HUES6 (cell line): ENCODE data around the gene PSMB9.

Experiments
- H3K27ac ChIP-seq: 2 replicates; pipeline ENCODE4 v1.7.0; 2013; ENCODE audit warnings: low read depth, mild to moderate bottlenecking, low read length, inconsistent platforms
- H3K27me3 ChIP-seq: 2 replicates; pipeline ENCODE4 v1.6.1; 2013; ENCODE audit warnings: low read length; ENCODE audit not compliant: control insufficient read depth, insufficient read depth
- H3K36me3 ChIP-seq: 2 replicates; pipeline ENCODE4 v1.6.1; 2013; ENCODE audit warnings: low read length; ENCODE audit not compliant: control insufficient read depth, insufficient read depth
- H3K4me1 ChIP-seq: 2 replicates; pipeline ENCODE4 v1.6.1; 2013; ENCODE audit warnings: low read length; ENCODE audit not compliant: control insufficient read depth, insufficient read depth
- H3K4me3 ChIP-seq: 2 replicates; pipeline ENCODE4 v1.5.1; 2013; ENCODE audit warnings: low read depth, low read length
- H3K9ac ChIP-seq: one replicate; pipeline ENCODE4 v1.6.1; 2013; ENCODE audit warnings: mild to moderate bottlenecking, low read length
- H3K9me3 ChIP-seq: 2 replicates; pipeline ENCODE4 v1.6.1; 2013; ENCODE audit warnings: low read depth, low read length; ENCODE audit not compliant: control insufficient read depth, insufficient read depth

Gene PSMB9

DNA sequence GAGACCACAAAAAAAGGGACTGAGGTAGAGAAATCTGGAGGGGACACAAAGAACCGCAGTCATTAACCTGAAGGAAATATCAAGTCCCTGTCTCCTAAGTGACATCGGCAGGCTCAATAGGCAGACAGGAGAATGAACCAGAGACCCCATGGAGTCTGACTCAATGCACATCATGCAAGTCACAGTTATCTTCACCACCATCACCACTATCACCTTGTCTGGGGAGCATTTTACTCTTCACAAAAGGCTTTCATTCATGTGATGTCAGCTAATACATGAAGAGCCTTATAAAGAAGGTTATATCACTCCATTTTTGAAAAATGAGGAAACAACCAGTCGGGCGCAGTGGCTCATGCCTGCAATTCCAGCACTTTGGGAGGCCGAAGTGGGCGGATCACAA is 4.9 kb upstream of the PSMB9 start:
- Histone ChIP-seq H3K9me3 (no peaks in the 10 kb centered on the region), H3K4me3 (no peak overlapping the region), H3K36me3 (peaks cover 8% of the 10 kb centered on the region; the same call in 1 of the 2 replicates), H3K27ac (no peak overlapping the region), H3K4me1 (peaks cover 11% of the 10 kb centered on the region), H3K9ac (no peak overlapping the region), H3K27me3 (peaks cover 82% of the 10 kb centered on the region)

DNA sequence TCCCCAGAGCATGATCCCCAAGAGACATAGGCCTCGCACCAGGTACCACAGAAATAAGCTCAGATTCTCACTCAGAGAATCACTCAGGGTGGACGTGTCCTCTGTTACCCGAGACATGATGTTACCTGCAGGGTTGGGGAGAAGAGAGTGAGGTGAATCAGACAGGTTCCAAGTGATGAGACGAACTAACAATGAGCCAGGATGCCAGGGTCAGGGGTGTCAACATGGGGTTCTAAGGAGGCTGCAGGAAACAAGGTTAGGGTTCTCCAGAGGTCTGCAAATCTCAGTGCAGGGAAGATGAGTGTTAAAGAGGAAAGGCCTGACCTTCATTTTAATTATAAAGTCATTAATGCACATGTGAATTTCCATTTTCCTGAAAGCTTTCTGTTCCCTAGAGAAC is 3.0 kb upstream of the PSMB9 start:
- Histone ChIP-seq H3K4me1 (peaks cover 11% of the 10 kb centered on the region), H3K4me3 (no peak overlapping the region), H3K27ac (no peak overlapping the region), H3K36me3 (peaks cover 8% of the 10 kb centered on the region; the same call in 1 of the 2 replicates), H3K27me3 (peaks cover 82% of the 10 kb centered on the region), H3K9me3 (no peaks in the 10 kb centered on the region), H3K9ac (no peak overlapping the region)

DNA sequence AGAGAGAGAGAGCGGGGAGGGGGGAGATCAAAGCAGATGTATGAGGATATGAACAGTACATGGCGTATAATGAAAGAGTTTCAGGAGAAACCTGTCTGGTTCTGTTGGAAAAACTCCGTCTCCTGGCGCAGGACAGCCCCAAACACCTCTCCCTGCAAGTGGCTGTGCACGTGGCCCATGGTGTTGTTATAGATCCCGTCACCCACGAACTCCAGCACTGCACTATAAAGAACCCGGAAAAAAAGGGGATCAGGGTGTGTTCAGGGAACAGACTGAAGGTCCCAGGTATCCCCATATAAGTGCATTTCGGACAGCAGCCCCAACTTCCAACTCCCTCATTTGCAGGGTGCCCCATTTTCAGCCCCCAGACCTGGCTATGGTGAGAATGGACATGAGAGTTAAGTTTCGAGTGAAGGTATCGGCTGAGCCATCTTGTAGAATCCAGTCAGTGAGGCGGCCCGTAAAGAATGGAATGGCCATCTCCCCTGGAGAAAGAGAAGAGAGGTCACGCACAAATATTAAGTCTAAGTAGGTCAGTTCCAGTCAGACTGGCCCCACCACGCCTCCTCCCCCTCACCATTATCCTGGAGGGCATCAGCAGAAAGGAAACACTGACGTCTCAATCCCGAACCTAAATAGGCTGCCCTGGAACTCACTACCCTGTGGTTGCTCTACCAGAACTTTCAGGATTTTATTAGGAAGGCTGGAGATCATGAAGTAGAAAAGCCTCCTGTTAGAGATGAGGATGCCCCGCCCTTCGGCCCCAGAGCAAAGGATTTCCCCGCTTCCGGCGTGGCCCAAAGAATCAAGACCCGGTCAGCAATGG is 1.8 kb upstream of the PSMB9 start:
- Histone ChIP-seq H3K4me1 (peaks cover 11% of the 10 kb centered on the region), H3K9me3 (no peaks in the 10 kb centered on the region), H3K27ac (no peak overlapping the region), H3K36me3 (peaks cover 2% of the 10 kb centered on the region; the same call in 1 of the 2 replicates), H3K27me3 (peaks cover 84% of the 10 kb centered on the region), H3K9ac (no peak overlapping the region), H3K4me3 (peak overlapping the region; percentile 90)

DNA sequence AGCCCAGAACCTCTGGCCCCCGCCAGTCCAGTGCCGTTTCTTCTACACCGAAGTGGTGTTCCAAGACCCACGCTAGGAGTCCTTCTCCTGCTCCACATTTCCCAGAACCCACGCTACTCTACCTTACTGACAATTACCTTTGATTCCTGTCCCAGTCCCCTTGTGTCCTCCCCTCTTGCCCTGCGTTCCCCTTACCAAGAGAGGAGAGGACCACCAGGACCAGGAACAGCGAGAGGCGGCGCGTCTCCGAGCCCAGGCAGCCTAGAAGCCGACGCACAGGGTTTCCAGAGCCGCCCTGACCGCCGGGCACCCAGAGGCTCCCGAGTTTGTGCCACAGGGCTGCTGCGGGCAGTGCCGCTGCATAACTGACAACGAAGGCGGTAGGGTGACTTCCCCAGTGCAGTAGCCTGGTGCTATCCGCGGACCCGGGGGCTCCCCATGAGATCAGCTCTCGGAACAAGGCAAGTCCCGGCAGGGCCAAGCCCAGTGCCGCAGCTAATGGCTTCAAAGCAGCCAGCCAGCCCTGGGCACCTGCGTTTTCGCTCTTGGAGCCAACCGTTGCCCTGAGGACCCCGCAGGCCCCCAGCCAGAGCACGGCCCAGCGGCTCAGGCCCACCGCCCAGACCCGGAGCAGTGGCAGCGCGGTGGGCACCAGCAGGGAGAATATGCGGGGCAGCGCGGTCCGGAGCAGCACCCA is 1.0 kb upstream of the PSMB9 start:
- H3K27me3 ChIP-seq: peaks cover 85% of the 10 kb centered on the region
- no peaks in the 10 kb centered on the region; the same call in 1 of the 2 replicates for H3K36me3 ChIP-seq
- peak overlapping the region; percentile 90 for H3K4me3 ChIP-seq
- peaks cover 11% of the 10 kb centered on the region for H3K4me1 ChIP-seq
- H3K9ac ChIP-seq: peak overlapping the region; percentile 18
- no peaks in the 10 kb centered on the region for H3K9me3 ChIP-seq
- H3K27ac ChIP-seq: no peak overlapping the region

DNA sequence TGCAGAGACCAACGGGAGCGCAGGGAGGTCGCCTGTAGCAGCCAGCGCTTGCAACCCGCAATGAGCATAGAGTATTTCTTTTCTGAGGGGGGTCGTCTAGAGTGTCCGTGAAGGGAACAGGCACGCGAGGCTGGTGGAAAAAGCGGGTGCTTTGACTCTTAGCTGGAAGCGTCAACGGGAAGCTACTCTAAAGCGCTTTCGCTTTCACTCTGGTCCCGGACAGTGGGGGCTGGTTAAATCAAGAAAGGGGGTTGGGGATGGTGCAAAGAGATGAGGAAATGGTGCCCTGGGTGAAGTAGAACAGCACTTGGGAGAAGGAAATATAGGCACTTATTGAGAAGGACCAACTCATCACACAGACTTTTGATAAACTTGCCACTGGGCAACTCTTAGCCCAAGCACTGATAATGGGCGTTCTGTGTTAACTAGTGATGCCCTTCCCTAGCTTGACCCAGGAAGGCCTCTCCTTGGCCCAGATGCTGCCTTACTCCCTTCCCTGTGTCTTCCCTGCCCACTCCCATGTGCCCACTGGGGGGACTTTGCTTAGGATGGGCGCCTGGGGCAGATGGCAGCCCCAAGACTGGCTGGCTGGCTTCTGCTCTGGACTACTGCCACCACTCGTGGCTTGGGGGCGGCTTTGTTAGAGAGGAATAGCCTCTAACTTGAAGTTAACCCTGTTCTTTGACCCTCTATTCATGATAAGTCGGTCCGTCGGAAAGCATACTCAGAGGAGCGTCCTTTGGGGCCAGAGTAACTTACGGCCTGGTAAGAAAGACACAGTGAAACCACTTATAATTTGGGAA is 585 bp downstream of the PSMB9 start:
- Histone ChIP-seq H3K4me1 (peaks cover 11% of the 10 kb centered on the region), H3K4me3 (peak overlapping the region; percentile 90), H3K27me3 (peaks cover 91% of the 10 kb centered on the region), H3K36me3 (no peaks in the 10 kb centered on the region; the same call in 1 of the 2 replicates), H3K27ac (no peak overlapping the region), H3K9me3 (no peaks in the 10 kb centered on the region), H3K9ac (peak overlapping the region; percentile 39)

DNA sequence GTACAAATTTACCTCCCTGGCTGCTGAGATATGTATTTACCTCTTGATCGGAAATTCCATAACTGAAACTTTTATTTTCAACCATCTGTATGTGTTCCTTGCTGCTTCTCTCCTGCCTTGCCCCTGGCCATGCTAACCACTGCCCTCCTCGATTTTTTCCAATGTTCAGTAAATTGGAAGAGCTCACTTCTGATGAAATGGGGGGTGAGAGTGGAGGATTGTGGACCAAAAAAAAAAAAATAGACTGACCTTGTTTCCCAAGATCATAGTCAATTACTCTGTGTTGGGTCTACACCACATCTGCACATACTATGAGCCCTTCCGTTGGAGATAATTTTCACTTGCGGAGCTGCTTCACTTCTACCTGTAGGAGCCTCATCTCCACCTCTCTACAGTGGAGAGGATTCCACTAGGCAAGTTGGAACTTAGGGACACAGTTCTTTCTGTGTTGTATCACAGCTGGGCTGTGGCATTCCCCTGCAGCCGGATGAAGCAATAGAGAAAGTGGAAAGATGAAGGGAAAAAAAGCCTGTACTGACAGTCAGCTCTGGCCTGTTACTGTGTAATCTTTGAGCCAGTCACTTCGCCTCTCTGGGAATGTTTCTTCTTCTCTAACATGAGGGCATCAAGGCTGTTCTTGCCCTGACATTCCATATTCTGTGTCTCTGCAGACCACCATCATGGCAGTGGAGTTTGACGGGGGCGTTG is 1.6 kb downstream of the PSMB9 start:
- Histone ChIP-seq H3K9ac (no peak overlapping the region), H3K4me3 (no peak overlapping the region), H3K4me1 (peaks cover 11% of the 10 kb centered on the region), H3K36me3 (no peaks in the 10 kb centered on the region), H3K27me3 (peaks cover 82% of the 10 kb centered on the region), H3K27ac (no peak overlapping the region), H3K9me3 (no peaks in the 10 kb centered on the region)

DNA sequence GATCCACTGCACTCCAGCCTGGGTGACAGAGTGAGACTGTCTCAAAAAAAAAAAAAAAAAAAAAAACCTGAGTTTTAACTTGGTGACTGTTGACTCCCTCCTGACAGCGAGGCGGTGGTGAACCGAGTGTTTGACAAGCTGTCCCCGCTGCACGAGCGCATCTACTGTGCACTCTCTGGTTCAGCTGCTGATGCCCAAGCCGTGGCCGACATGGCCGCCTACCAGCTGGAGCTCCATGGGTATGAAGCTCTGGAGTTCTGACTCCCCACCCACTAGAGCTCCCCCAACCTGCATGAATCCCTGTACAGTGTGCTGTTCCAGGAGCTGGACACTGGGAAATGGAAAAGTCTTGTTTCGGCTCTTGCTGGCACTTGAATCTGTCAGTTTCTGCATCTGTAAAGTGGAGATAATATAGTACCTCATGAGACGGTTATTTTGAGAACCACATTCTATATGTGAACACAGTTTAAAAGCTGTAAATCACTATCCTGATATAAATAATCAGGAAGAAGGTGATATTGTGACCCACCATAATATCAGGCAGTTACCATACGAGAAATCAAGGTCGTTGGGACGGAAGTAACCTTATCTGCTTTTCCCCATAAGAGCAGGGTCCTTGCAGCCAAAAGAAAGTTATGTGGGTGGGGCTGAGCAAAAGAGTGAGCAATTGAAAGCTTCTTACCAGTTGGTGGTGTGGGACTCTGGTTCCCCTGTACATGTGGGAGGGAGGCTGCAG is 3.3 kb downstream of the PSMB9 start:
- H3K4me3 ChIP-seq: no peak overlapping the region
- peaks cover 65% of the 10 kb centered on the region for H3K27me3 ChIP-seq
- H3K27ac ChIP-seq: no peak overlapping the region
- H3K9me3 ChIP-seq: no peaks in the 10 kb centered on the region
- H3K9ac ChIP-seq: no peak overlapping the region
- peaks cover 8% of the 10 kb centered on the region for H3K4me1 ChIP-seq
- H3K36me3 ChIP-seq: no peaks in the 10 kb centered on the region

DNA sequence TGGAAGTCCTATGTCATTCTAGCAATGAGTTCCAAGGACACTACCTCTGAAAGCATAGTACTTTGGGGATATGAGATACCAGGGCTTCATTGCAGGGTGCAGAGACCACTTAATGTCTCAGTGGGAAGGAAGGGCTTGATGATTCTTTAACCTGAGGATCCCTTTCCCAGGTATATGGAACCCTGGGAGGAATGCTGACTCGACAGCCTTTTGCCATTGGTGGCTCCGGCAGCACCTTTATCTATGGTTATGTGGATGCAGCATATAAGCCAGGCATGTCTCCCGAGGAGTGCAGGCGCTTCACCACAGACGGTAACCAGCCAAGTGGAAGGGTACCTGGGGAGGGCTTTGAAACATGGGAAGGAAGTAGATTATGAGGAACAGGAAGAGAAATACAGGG is 4.2 kb downstream of the PSMB9 start:
- Histone ChIP-seq H3K4me1 (no peaks in the 10 kb centered on the region; the same call in 1 of the 2 replicates), H3K36me3 (no peaks in the 10 kb centered on the region), H3K27ac (no peak overlapping the region), H3K9ac (no peak overlapping the region), H3K4me3 (no peak overlapping the region), H3K9me3 (no peaks in the 10 kb centered on the region), H3K27me3 (peaks cover 56% of the 10 kb centered on the region)

DNA sequence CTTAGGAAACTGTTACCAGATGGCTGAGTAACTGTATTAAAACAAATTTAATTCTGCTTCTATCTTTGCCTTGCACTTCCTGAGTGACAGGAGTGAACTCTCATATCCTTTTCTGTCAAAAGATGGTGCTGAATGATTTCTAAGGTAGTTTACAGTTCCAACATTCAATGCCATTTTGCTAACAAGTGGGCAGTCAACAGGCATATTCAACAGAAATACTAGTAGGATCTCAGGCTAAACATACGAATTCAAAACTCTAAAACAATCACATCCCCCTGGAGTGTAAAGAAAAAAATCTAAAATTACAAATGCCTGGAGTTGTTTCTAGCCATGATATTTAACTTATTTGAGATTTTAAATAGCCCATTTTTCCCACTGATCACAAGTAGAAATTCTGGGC is 6.7 kb downstream of the PSMB9 start:
- no peak overlapping the region for H3K4me3 ChIP-seq
- peaks cover 33% of the 10 kb centered on the region for H3K27me3 ChIP-seq
- no peaks in the 10 kb centered on the region for H3K36me3 ChIP-seq
- H3K9ac ChIP-seq: no peak overlapping the region
- no peaks in the 10 kb centered on the region for H3K9me3 ChIP-seq
- no peak overlapping the region for H3K27ac ChIP-seq
- H3K4me1 ChIP-seq: no peaks in the 10 kb centered on the region

DNA sequence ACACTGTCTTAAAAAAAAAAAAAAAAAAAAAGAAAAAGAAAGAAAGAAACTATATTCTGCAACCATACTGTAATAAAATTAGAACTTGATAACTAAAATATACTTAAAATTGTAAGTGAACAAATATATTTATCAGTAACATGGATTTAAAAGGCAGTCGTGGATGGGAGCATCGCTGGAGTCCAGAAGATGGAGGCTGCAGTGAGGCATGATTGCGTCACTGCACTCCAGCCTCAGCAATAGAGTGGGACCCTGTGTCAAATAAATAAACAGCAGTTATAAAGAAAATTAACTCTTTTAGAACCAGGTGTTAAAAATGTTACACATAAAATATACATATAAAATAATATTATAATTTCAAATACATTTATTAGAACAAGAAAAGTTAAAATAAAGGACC is 8.7 kb downstream of the PSMB9 start:
- no peaks in the 10 kb centered on the region for H3K9me3 ChIP-seq
- no peak overlapping the region for H3K4me3 ChIP-seq
- peaks cover 18% of the 10 kb centered on the region for H3K27me3 ChIP-seq
- H3K36me3 ChIP-seq: no peaks in the 10 kb centered on the region
- no peaks in the 10 kb centered on the region for H3K4me1 ChIP-seq
- H3K27ac ChIP-seq: no peak overlapping the region
- H3K9ac ChIP-seq: no peak overlapping the region
